ENCODE data around the gene CDYL2. TPM values are rescaled to one million over a fixed set of nuclear protein-coding genes. Genes with fewer than 3 reads are reported as not detected.
"Not testable (repeated sequence)": the region's sequence is repeated elsewhere in the genome, so short reads cannot be mapped to it uniquely, and the experiment has no call there.

CDYL2 gene
- total and polyA plus RNA-seq, 5 donors, result 0.77 to 5.1 (median 3.4) TPM

DNA sequence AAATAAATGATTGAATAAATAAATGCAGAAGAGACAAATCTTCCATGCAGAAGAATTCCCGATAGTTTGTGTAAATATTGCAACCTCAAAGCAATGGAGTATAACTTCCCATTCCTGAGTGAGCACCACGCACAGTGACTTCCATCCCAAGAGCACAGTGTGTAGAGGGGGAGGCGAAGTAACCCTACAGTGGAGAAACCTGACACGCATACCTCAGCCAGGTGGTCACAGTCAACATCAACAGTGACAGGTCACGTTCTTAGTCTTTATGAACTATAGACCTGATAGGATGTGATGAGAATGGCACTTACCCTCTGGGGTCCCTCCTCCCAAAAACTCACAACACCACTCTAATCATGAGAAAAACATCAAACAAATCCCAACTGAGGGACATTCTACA is 152.0 kb downstream of the CDYL2 start:
- Histone ChIP-seq H3K27me3 (ENCODE audit: control insufficient read depth, insufficient read depth) (no peaks in the 10 kb centered on the region), H3K4me1 (ENCODE audit: control insufficient read depth, insufficient read depth, low read length) (no peaks in the 10 kb centered on the region), H3K4me3 (ENCODE audit: low read length) (no peak overlapping the region), H3K27ac (ENCODE audit: low read length) (no peak overlapping the region), H3K9me3 (ENCODE audit: control insufficient read depth, low read length) (no peaks in the 10 kb centered on the region)
- DNase-seq, result no peak
- no peak for ATAC-seq
- WGBS, result 83% methylated on average over 5 of the region's 5 CpGs
- intact Hi-C loops (cut with DNase I), result no loop called here

DNA sequence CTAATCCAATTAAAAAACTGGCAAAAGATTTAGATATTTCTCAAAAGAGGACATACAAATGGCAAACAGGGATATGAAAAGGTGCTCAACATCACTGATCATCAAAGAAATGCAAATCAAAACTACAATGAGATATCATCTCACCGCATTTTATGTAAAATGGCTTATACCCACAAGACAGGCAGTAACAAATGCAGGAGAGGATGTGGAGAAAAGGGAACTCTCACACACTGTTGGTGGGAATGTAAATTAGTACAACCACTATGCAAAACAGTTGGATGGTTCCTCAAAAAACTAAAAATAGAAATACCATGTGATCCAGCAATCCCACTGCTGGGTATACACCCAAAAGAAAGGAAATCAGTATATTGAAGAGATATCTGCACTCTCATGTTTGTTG is 154.1 kb downstream of the CDYL2 start:
- H3K9me3 ChIP-seq (ENCODE audit: control insufficient read depth, low read length); H3K4me3 ChIP-seq (ENCODE audit: low read length); H3K27me3 ChIP-seq (ENCODE audit: control insufficient read depth, insufficient read depth); ATAC-seq; intact Hi-C loops (cut with DNase I); DNase-seq; H3K27ac ChIP-seq (ENCODE audit: low read length); H3K4me1 ChIP-seq (ENCODE audit: control insufficient read depth, insufficient read depth, low read length): not testable (repeated sequence)
- WGBS, result 90% methylated on average over 1 of the region's 1 CpG

DNA sequence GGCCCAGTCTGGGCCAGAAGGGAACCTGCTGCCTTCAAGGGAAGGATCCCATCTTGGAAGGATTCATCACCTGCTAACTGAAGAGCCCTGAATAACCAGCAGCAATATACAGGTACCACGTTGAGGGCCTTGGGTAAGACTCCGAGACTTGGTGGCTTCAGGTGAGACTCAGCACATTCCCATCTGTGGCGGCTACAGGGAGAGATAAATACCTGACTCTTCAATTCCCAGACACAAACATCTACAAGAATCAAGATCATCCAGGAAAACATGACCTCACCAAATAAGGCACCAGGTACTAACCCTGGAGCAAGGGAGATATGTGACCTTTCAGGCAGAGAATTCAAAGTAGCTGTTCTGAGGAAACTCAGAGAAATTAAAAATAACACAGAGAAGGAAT is 164.1 kb downstream of the CDYL2 start:
- Histone ChIP-seq H3K4me1 (ENCODE audit: control insufficient read depth, insufficient read depth, low read length) (no peaks in the 10 kb centered on the region), H3K27me3 (ENCODE audit: control insufficient read depth, insufficient read depth) (no peaks in the 10 kb centered on the region), H3K9me3 (ENCODE audit: control insufficient read depth, low read length) (no peaks in the 10 kb centered on the region), H3K4me3 (ENCODE audit: low read length) (no peak overlapping the region), H3K27ac (ENCODE audit: low read length) (no peak overlapping the region)
- ATAC-seq, result no peak
- intact Hi-C loops (cut with DNase I), result no loop called here
- 95% methylated on average over 3 of the region's 3 CpGs for WGBS
- DNase-seq, result no peak

DNA sequence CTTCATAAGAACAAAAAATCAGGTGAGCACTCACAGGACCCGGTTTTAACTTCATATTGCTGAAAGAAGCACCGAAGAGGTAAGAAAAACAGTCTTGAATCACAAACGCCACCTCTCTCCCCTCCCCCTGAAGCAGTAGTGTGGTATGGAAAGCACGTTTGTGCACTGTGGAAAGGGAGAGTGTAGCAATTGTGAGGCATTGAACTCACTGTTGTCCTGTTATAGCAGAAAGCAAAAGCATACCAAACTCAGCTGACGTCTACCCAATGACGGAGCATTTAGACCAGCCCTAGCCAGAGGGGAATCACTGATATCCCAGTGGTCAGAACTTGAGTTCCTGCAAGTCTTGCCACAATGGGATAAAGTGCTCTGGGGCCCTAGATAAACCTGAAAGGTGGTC is 164.8 kb downstream of the CDYL2 start:
- no peaks in the 10 kb centered on the region for H3K4me1 ChIP-seq (ENCODE audit: control insufficient read depth, insufficient read depth, low read length)
- H3K27ac ChIP-seq (ENCODE audit: low read length), result no peak overlapping the region
- DNase-seq (no peak), ATAC-seq (no peak)
- H3K4me3 ChIP-seq (ENCODE audit: low read length), result no peak overlapping the region
- H3K27me3 ChIP-seq (ENCODE audit: control insufficient read depth, insufficient read depth), result no peaks in the 10 kb centered on the region
- H3K9me3 ChIP-seq (ENCODE audit: control insufficient read depth, low read length), result no peaks in the 10 kb centered on the region
- WGBS, result 90% methylated on average over 6 of the region's 6 CpGs
- intact Hi-C loops (cut with DNase I), result no loop called here

DNA sequence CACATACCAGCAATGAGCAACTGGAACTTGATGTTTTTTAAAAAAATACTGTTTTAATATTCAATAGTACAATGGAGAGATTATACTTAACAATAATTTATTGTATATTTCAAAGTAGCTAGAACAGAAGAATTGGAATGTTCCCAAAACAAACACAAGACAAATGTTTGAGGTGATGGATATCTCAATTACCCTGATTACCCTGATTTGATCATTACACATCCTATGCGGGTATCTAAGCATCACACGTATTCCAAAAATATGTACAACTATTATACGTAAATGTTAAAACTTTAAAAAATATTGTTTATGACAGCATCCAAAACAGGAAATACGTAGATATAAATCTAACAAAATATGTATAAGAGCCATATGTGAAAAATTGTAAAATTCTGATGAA is 166.8 kb downstream of the CDYL2 start:
- ATAC-seq (no peak), DNase-seq (no peak)
- intact Hi-C loops (cut with DNase I), result no loop called here
- H3K27me3 ChIP-seq (ENCODE audit: control insufficient read depth, insufficient read depth), result no peaks in the 10 kb centered on the region
- no peaks in the 10 kb centered on the region for H3K4me1 ChIP-seq (ENCODE audit: control insufficient read depth, insufficient read depth, low read length)
- 80% methylated on average over 4 of the region's 4 CpGs for WGBS
- H3K4me3 ChIP-seq (ENCODE audit: low read length), result no peak overlapping the region
- no peaks in the 10 kb centered on the region for H3K9me3 ChIP-seq (ENCODE audit: control insufficient read depth, low read length)
- H3K27ac ChIP-seq (ENCODE audit: low read length), result no peak overlapping the region

DNA sequence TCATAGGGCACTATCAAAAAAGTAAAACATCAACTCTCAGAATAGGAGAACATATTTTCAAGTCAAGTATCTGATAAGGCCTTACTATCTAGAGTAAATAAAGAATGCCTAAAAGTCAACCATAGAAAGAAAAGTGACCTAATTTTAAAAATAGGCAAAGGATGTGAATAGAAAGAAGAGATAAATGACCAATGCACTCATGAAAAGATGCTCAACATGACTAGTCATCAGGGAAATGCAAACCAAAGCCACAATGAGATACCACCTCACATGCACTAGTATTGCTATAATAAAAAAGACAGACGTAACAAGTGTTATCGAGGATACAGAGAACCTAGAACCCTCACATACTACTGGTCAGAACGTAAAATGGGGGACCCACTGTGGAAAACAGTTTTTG is 172.8 kb downstream of the CDYL2 start:
- intact Hi-C loops (cut with DNase I), result no loop called here
- no peak overlapping the region for H3K27ac ChIP-seq (ENCODE audit: low read length)
- ATAC-seq, result no peak
- H3K9me3 ChIP-seq (ENCODE audit: control insufficient read depth, low read length), result peaks cover 2% of the 10 kb centered on the region
- no peak overlapping the region for H3K4me3 ChIP-seq (ENCODE audit: low read length)
- H3K4me1 ChIP-seq (ENCODE audit: control insufficient read depth, insufficient read depth, low read length), result no peaks in the 10 kb centered on the region
- no peak for DNase-seq
- no peaks in the 10 kb centered on the region for H3K27me3 ChIP-seq (ENCODE audit: control insufficient read depth, insufficient read depth)
- 93% methylated on average over 3 of the region's 3 CpGs for WGBS

- Histone ChIP-seq H3K4me3 (ENCODE audit: low read length) (no peak overlapping the region), H3K4me1 (ENCODE audit: control insufficient read depth, insufficient read depth, low read length) (no peaks in the 10 kb centered on the region), H3K9me3 (ENCODE audit: control insufficient read depth, low read length) (peaks cover 6% of the 10 kb centered on the region), H3K27ac (ENCODE audit: low read length) (no peak overlapping the region), H3K27me3 (ENCODE audit: control insufficient read depth, insufficient read depth) (no peaks in the 10 kb centered on the region)
- no peak for DNase-seq
- ATAC-seq, result no peak
- 76% methylated on average over 3 of the region's 3 CpGs for WGBS
- intact Hi-C loops (cut with DNase I), result no loop called here
Measured at GRCh38 chr16:80628254-80628653, 176.1 kb downstream of the CDYL2 start.

GRCh38 chr16:80627108-80627507 is 177.3 kb downstream of the CDYL2 start:
- ATAC-seq (no peak), DNase-seq (no peak)
- Histone ChIP-seq H3K9me3 (ENCODE audit: control insufficient read depth, low read length) (peaks cover 6% of the 10 kb centered on the region), H3K27me3 (ENCODE audit: control insufficient read depth, insufficient read depth) (no peaks in the 10 kb centered on the region), H3K27ac (ENCODE audit: low read length) (no peak overlapping the region), H3K4me1 (ENCODE audit: control insufficient read depth, insufficient read depth, low read length) (no peaks in the 10 kb centered on the region), H3K4me3 (ENCODE audit: low read length) (no peak overlapping the region)
- 64% methylated on average over 1 of the region's 1 CpG for WGBS
- intact Hi-C loops (cut with DNase I), result no loop called here

DNA sequence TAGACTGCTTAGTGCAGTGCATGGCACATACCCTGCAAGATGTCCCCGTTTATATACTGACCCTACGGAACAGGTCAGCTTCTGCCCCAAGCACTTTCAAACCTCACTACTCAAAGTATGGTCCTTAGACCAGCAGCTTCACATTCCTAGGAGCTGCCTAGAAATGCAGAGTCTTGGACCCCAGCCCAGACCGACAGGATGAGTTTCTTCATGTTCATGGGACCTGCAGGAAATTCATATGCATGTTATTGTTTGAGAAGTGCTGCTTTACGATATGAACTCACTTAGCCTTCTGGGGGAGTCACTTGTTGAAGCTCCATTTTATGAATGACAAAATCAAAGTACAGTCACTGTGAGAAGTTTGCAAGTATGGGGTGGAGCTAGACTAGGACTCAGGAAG is 181.0 kb downstream of the CDYL2 start:
- Histone ChIP-seq H3K27me3 (ENCODE audit: control insufficient read depth, insufficient read depth) (no peaks in the 10 kb centered on the region), H3K27ac (ENCODE audit: low read length) (no peak overlapping the region), H3K9me3 (ENCODE audit: control insufficient read depth, low read length) (peaks cover 6% of the 10 kb centered on the region), H3K4me3 (ENCODE audit: low read length) (no peak overlapping the region), H3K4me1 (ENCODE audit: control insufficient read depth, insufficient read depth, low read length) (no peaks in the 10 kb centered on the region)
- ATAC-seq, result no peak
- intact Hi-C loops (cut with DNase I), result no loop called here
- DNase-seq, result no peak
- 58% methylated on average over 4 of the region's 4 CpGs for WGBS

DNA sequence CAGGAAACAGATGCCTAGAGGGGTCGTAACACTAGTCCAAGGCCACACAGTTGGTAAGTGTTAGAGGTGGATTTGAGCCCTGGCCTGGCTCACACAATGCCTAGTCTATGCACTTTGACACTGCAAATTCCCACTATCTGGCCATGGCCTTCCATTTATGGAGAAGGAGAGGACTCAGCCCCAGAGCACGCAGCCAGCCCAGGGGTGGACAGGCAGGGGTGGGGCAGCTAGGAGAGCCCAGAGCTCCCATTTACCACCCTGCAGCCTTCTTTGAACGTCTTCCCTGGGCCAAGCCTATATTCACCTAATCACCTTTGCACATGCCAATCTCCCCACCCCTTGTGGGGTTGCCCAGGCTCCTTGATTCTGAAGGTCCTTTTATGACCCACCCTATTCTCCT is 182.4 kb downstream of the CDYL2 start:
- intact Hi-C loops (cut with DNase I), result no loop called here
- Histone ChIP-seq H3K27me3 (ENCODE audit: control insufficient read depth, insufficient read depth) (no peaks in the 10 kb centered on the region), H3K4me1 (ENCODE audit: control insufficient read depth, insufficient read depth, low read length) (no peaks in the 10 kb centered on the region), H3K27ac (ENCODE audit: low read length) (no peak overlapping the region), H3K9me3 (ENCODE audit: control insufficient read depth, low read length) (peaks cover 4% of the 10 kb centered on the region), H3K4me3 (ENCODE audit: low read length) (no peak overlapping the region)
- WGBS, result 91% methylated on average over 3 of the region's 3 CpGs
- no peak for ATAC-seq
- DNase-seq, result no peak

- no peak for DNase-seq
Measured at GRCh38 chr16:80620736-80621605, 183.4 kb downstream of the CDYL2 start.

DNA sequence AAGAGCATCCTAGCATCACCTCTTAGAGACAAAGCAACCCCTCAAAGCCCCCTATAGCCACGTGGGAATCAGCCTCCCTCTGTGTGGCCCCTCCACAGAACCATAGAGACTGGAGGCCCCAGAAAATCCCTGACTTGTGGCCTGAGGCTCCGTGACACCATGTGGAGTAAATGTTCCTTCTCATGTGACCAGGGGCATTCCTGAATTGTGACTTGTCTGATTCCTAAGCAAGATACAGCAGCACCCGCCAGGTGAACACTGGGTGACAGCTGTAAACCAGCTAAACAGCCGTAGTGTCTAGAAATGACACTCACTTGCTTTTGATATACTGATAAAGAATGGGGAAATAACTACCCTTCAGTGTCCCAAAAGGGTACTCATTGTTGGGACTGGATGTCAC is 184.6 kb downstream of the CDYL2 start:
- WGBS, result 81% methylated on average over 4 of the region's 4 CpGs
- no peak overlapping the region for H3K4me3 ChIP-seq (ENCODE audit: low read length)
- no peaks in the 10 kb centered on the region for H3K27me3 ChIP-seq (ENCODE audit: control insufficient read depth, insufficient read depth)
- H3K9me3 ChIP-seq (ENCODE audit: control insufficient read depth, low read length), result peaks cover 4% of the 10 kb centered on the region
- H3K4me1 ChIP-seq (ENCODE audit: control insufficient read depth, insufficient read depth, low read length), result no peaks in the 10 kb centered on the region
- DNase-seq (no peak), ATAC-seq (no peak)
- no peak overlapping the region for H3K27ac ChIP-seq (ENCODE audit: low read length)
- intact Hi-C loops (cut with DNase I), result no loop called here

More at GRCh38 chr16:80620736-80621605, 183.4 kb downstream of the CDYL2 start:
- H3K4me1 ChIP-seq (ENCODE audit: control insufficient read depth, insufficient read depth, low read length), result no peaks in the 10 kb centered on the region
- no peak overlapping the region for H3K27ac ChIP-seq (ENCODE audit: low read length)
- H3K9me3 ChIP-seq (ENCODE audit: control insufficient read depth, low read length), result peaks cover 4% of the 10 kb centered on the region
- ATAC-seq, result no peak
- intact Hi-C loops (cut with DNase I), result no loop called here
- H3K27me3 ChIP-seq (ENCODE audit: control insufficient read depth, insufficient read depth), result no peaks in the 10 kb centered on the region
- no peak overlapping the region for H3K4me3 ChIP-seq (ENCODE audit: low read length)
- 87% methylated on average over 17 of the region's 17 CpGs for WGBS
